Tibial nerve (tissue), 4 donors: ENCODE measurements around the gene HPCA. TPM values are rescaled to one million over a fixed set of nuclear protein-coding genes. Genes with fewer than 3 reads are reported as not detected.

ENCODE experiments used
- DNase-seq, 2 donors: peaks; one replicate each; pipeline ENCODE4 v3.0.0-alpha.2; 2019; ENCODE audit warnings: low spot score in 2 of 2
- H3K27ac ChIP-seq, 4 donors: fragments of 200-600 bp; sonication (generic) in 3 of 4; one replicate each; pipeline ENCODE4 v1.5.1; 2017 to 2019; ENCODE audit warnings: mild to moderate bottlenecking in 1 of 4
- H3K27me3 ChIP-seq, 2 donors: fragments of 200-600 bp; sonication (generic) in 1 of 2; one replicate each; pipeline versions ENCODE4 v1.5.1 to v1.6.0; 2017 to 2019
- H3K36me3 ChIP-seq, 3 donors: fragments of 200-600 bp; sonication (generic); one replicate each; pipeline ENCODE4 v1.5.1; 2018 to 2019
- H3K4me1 ChIP-seq, 4 donors: fragments of 200-600 bp; sonication (generic) in 3 of 4; one replicate each; pipeline ENCODE4 v1.5.1; 2017 to 2019
- H3K4me3 ChIP-seq, 4 donors: fragments of 200-600 bp; sonication (generic) in 3 of 4; one replicate each; pipeline ENCODE4 v1.5.1; 2017 to 2019; ENCODE audit warnings: mild to moderate bottlenecking in 1 of 4, moderate library complexity in 1 of 4
- H3K9me3 ChIP-seq, 4 donors: fragments of 200-600 bp; sonication (generic) in 3 of 4; one replicate each; pipeline ENCODE4 v1.5.1; 2017 to 2019
- EP300 ChIP-seq, 2 donors: sonication (generic); formaldehyde crosslinking; IDR thresholded peaks; one replicate each; pipeline ENCODE4 v1.6.1; 2017; ENCODE audit warnings: antibody characterized with exemption in 2 of 2, mild to moderate bottlenecking in 1 of 2
- POLR2A ChIP-seq, 2 donors: fragments of 450-650 bp; IDR thresholded peaks; one replicate each; pipeline ENCODE4 v1.6.1; 2017; ENCODE audit warnings: antibody characterized with exemption in 2 of 2, mild to moderate bottlenecking in 2 of 2, moderate library complexity in 2 of 2
- WGBS, 2 donors: methylation state at CpG; one replicate each; pipeline ENCODE4 v1.1.5; 2018; 5-methylcytosine and 5-hydroxymethylcytosine counted together
- total RNA-seq, 4 donors: library from RNA; depleted of rRNA; stranded (reverse); fragments of >200 nt; gene quantifications; one replicate each; pipeline ENCODE4 v1.1.0, GENCODE V29; 2016
- TF ChIP-seq, protein P1 (sequence below), 5 experiments: fragments of 200-600 bp in 3 of 5; fragments of 450-650 bp in 2 of 5; sonication (generic) in 3 of 5; IDR thresholded peaks; one replicate each; pipeline ENCODE4 v1.5.1; 2016 to 2019; ENCODE audit warnings: antibody characterized with exemption in 5 of 5, mild to moderate bottlenecking in 3 of 5, moderate library complexity in 2 of 5

Gene HPCA
- total RNA-seq, 4 donors from 2014 or later, result not detected

DNA sequence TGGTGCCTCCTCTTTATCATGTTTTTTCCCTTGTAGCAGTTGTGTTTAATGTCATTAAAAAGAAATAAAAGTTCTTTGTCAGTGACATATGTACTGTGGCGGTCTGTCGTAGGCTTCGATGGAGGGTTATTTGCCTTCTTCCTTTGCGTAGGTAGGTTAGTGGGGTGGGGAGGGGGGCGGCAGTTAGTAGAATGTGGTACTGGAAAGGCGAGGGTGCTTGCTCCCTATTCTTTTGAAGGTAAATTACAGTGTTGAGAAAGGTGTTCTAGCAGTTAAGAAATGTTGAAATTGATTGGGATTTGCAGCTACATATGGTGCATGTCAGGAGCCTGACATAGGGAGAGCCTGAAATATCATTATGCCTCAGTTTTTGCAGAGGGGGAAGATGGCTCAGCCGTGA lies 27.5 kb upstream of the HPCA start:
- WGBS, 2 donors, result 90 to 93% methylated on average over 7 of the region's 7 CpGs
- TF ChIP-seq, protein P1, sequence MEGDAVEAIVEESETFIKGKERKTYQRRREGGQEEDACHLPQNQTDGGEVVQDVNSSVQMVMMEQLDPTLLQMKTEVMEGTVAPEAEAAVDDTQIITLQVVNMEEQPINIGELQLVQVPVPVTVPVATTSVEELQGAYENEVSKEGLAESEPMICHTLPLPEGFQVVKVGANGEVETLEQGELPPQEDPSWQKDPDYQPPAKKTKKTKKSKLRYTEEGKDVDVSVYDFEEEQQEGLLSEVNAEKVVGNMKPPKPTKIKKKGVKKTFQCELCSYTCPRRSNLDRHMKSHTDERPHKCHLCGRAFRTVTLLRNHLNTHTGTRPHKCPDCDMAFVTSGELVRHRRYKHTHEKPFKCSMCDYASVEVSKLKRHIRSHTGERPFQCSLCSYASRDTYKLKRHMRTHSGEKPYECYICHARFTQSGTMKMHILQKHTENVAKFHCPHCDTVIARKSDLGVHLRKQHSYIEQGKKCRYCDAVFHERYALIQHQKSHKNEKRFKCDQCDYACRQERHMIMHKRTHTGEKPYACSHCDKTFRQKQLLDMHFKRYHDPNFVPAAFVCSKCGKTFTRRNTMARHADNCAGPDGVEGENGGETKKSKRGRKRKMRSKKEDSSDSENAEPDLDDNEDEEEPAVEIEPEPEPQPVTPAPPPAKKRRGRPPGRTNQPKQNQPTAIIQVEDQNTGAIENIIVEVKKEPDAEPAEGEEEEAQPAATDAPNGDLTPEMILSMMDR (IDR thresholded peaks at IDR 0.05), result no peak
- TF ChIP-seq POLR2A (IDR thresholded peaks at IDR 0.05) (no peak), EP300 (IDR thresholded peaks at IDR 0.05) (no peak)
- peaks cover 0 to 95% (median 2%) of the 10 kb centered on the region in 3 donors for H3K36me3 ChIP-seq
- no peak overlapping the region for H3K4me3 ChIP-seq
- no peaks in the 10 kb centered on the region for H3K27me3 ChIP-seq
- no peak overlapping the region for H3K27ac ChIP-seq
- no peak for DNase-seq
- no peaks in the 10 kb centered on the region for H3K9me3 ChIP-seq
- H3K4me1 ChIP-seq, result peaks cover 0 to 7% (median 0%) of the 10 kb centered on the region in 4 donors

DNA sequence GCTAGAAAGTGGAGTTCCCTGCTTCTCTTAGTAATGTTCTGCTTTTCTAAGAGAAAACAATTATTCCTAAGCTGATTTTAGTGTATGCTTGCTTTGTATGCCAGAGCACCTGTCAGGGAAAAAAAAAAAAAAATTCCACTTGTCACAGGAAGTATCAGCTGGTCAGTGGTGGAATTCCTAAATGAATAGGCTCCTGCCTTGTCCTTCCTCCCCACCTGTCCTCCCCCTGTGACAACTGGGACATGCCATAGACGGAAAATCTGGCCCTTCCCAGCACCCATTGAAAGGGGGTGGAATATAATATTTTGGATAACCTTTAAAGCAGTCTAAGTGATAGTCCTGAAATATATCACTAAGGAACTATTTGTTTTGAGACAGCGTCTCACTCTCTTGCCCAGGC lies 26.4 kb upstream of the HPCA start:
- Histone ChIP-seq H3K9me3 (no peaks in the 10 kb centered on the region), H3K36me3 (peaks cover 0 to 95% (median 0%) of the 10 kb centered on the region in 3 donors), H3K27me3 (no peaks in the 10 kb centered on the region), H3K27ac (no peak overlapping the region), H3K4me1 (peaks cover 0 to 7% (median 0%) of the 10 kb centered on the region in 4 donors), H3K4me3 (no peak overlapping the region)
- TF ChIP-seq, protein P1 (IDR thresholded peaks at IDR 0.05), result no peak
- no peak for TF ChIP-seq POLR2A (IDR thresholded peaks at IDR 0.05)
- no peak for TF ChIP-seq EP300 (IDR thresholded peaks at IDR 0.05)
- DNase-seq, result no peak
- 95% methylated on average over 2 of the region's 2 CpGs for WGBS, 2 donors

DNA sequence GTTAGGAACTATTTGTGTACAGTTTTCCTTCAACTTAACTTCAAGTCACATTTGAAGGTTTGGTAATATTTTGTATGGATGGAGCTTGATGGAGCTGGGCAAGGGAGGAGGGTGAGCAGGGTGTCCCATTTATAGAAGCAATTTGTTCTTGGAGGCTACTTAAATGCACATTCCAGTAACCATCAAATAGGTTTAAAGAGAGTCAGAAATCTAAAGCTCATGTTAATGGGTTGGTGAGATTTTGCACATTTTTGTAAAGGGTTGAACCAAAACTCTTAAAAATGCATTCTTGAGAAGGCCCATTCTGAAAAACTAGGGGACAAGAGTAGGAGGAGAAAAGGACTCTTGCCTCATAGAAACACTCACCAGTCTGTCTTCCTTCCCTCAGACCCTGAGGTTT lies 25.7 kb upstream of the HPCA start:
- TF ChIP-seq POLR2A (IDR thresholded peaks at IDR 0.05) (no peak), EP300 (IDR thresholded peaks at IDR 0.05) (no peak)
- TF ChIP-seq, protein P1 (IDR thresholded peaks at IDR 0.05), result no peak
- Histone ChIP-seq H3K27ac (no peak overlapping the region), H3K36me3 (peaks cover 0 to 96% (median 0%) of the 10 kb centered on the region in 3 donors), H3K9me3 (no peaks in the 10 kb centered on the region), H3K4me1 (peaks cover 0 to 7% (median 0%) of the 10 kb centered on the region in 4 donors), H3K4me3 (no peak overlapping the region), H3K27me3 (no peaks in the 10 kb centered on the region)
- DNase-seq, result no peak

DNA sequence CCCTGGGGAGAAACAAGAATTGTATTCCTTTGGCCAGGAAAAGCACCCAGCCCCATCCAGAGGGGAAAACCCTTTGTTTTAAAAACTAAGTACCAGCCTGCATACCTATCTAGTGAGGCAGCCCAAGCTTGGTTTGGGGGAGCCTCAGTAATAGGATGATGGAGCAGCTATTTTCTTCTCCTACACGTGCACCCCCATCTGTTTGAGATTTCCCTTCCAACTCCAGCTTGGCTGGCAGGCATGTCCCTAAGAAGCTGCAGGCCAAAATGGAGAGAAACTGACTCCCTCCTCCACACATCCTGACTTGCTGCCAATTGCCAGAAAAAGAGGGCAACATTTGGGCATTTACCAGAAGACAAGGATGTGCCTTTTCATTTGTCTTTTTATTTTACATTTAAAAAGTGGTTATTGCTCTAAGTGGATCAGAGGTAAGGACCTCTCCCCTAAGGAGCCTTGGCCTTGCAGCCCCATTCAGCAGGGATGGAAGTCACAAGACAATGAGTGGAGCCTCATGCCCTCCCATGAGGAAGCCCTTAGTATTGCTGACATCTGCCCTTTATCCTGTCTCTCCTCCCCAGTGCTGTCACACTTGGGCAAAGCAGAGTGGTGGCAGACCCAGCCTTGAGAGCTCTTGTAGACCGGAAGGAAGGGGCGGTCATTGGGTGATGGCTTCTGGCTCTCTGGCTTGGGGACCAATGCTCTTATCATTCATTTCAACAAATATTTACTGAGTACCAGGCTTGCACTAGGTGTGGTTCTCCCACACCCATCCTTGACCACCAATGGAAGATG lies 24.2 kb upstream of the HPCA start:
- no peak for TF ChIP-seq POLR2A (IDR thresholded peaks at IDR 0.05)
- TF ChIP-seq, protein P1 (IDR thresholded peaks at IDR 0.05), result no peak
- Histone ChIP-seq H3K27ac (no peak overlapping the region), H3K36me3 (peaks cover 0 to 85% (median 0%) of the 10 kb centered on the region in 3 donors), H3K4me1 (peaks cover 0 to 7% (median 0%) of the 10 kb centered on the region in 4 donors), H3K27me3 (no peaks in the 10 kb centered on the region), H3K9me3 (no peaks in the 10 kb centered on the region), H3K4me3 (no peak overlapping the region)
- no peak for DNase-seq
- WGBS, 2 donors, result 68 to 80% methylated on average over 3 of the region's 3 CpGs

DNA sequence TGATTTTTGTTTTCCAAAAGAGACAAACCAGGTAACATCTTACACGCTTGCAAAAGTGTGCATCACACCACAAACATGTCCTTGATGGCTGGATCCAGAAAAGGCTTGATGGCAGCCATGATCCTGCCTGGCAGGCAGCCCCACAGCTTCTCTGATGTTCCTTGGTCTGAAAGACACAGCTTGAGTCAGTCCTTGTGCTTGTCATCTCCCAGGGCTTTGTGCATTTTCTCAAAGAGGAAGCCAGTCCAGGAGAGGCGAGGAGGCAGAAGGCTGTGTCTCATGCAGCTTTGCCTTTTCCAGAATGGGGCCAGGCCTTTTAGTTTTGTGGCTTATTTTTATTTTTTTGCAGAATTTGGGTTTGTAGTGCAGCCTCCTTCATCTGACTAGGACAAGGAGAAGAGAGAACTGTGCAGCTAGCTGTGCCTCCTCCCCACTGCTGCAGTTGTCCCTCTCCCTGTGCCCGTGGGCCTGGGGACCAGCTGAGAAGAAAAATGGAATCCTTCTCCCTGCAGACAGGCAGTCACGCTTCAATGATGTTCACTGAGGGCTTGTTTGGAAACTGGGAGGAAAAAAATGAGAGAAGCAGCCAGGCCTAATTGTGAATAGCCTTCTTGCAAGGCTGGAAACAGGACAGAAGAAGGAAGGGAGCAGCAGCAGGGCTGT lies 22.9 kb upstream of the HPCA start:
- WGBS, 2 donors, result 88 to 89% methylated on average over 4 of the region's 4 CpGs

More for the DNA sequence above, 22.9 kb upstream of the HPCA start:
- Histone ChIP-seq H3K27ac (no peak overlapping the region), H3K4me1 (peaks cover 0 to 7% (median 0%) of the 10 kb centered on the region in 4 donors), H3K9me3 (no peaks in the 10 kb centered on the region), H3K36me3 (peaks cover 0 to 84% (median 0%) of the 10 kb centered on the region in 3 donors), H3K4me3 (no peak overlapping the region), H3K27me3 (no peaks in the 10 kb centered on the region)
- TF ChIP-seq, protein P1 (IDR thresholded peaks at IDR 0.05), result no peak
- no peak for TF ChIP-seq POLR2A (IDR thresholded peaks at IDR 0.05)
- no peak for TF ChIP-seq EP300 (IDR thresholded peaks at IDR 0.05)
- DNase-seq, result no peak
